Mesendoderm (in vitro differentiated cells): ENCODE results near the gene DOCK11.

Source experiments
- DNase-seq: peaks from one replicate; pipeline ENCODE4 v3.0.0; 2013
- H2AK5ac ChIP-seq: 2 replicates; pipeline ENCODE4 v1.6.1; 2013; ENCODE audit warnings: low read length, inconsistent platforms
- H2BK120ac ChIP-seq: 2 replicates; pipeline ENCODE4 v1.6.1; 2013; ENCODE audit warnings: low read depth, mild to moderate bottlenecking, low read length, moderate library complexity, mixed read lengths
- H2BK15ac ChIP-seq: replicated peaks from 2 replicates; pipeline ENCODE4 v1.6.1; 2013; ENCODE audit warnings: low read depth, mild to moderate bottlenecking, moderate library complexity
- H2BK5ac ChIP-seq: 2 replicates; pipeline ENCODE4 v1.6.1; 2013; ENCODE audit warnings: low read length, inconsistent platforms
- H3K18ac ChIP-seq: 2 replicates; pipeline ENCODE4 v1.6.1; 2013; ENCODE audit warnings: mild to moderate bottlenecking, low read length, mixed read lengths
- H3K23ac ChIP-seq: one replicate; pipeline ENCODE4 v1.6.1; 2013; ENCODE audit warnings: low read length
- H3K27ac ChIP-seq: 2 replicates; pipeline ENCODE4 v1.5.1; 2013; ENCODE audit warnings: low read depth, mild to moderate bottlenecking, inconsistent platforms, low read length, moderate library complexity
- H3K27me3 ChIP-seq: 2 replicates; pipeline ENCODE4 v1.6.1; 2013; ENCODE audit warnings: low read length, control low read depth, mild to moderate bottlenecking, inconsistent platforms; ENCODE audit not compliant: insufficient read depth, poor library complexity
- H3K36me3 ChIP-seq: 2 replicates; pipeline ENCODE4 v1.6.1; 2013; ENCODE audit warnings: low read length, inconsistent platforms; ENCODE audit not compliant: control insufficient read depth, insufficient read depth
- H3K4ac ChIP-seq: one replicate; pipeline ENCODE4 v1.6.1; 2013; ENCODE audit warnings: low read depth, mild to moderate bottlenecking, low read length, moderate library complexity
- H3K4me1 ChIP-seq: 2 replicates; pipeline ENCODE4 v1.6.1; 2013; ENCODE audit warnings: low read depth, low read length, inconsistent platforms; ENCODE audit not compliant: control insufficient read depth
- H3K4me2 ChIP-seq: 2 replicates; pipeline ENCODE4 v1.6.1; 2013; ENCODE audit warnings: low read length
- H3K4me3 ChIP-seq: 2 replicates; pipeline ENCODE4 v1.5.1; 2013; ENCODE audit warnings: mild to moderate bottlenecking, low read length
- H3K56ac ChIP-seq: one replicate; pipeline ENCODE4 v1.6.1; 2013; ENCODE audit warnings: low read length
- H3K79me1 ChIP-seq: 2 replicates; pipeline ENCODE4 v1.6.1; 2013; ENCODE audit warnings: low read length, inconsistent platforms
- H3K79me2 ChIP-seq: 2 replicates; pipeline ENCODE4 v1.6.1; 2013; ENCODE audit warnings: mild to moderate bottlenecking, low read length; ENCODE audit not compliant: control insufficient read depth, insufficient read depth
- H3K9ac ChIP-seq: 2 replicates; pipeline ENCODE4 v1.6.1; 2013; ENCODE audit warnings: low read length, inconsistent platforms
- H4K5ac ChIP-seq: one replicate; pipeline ENCODE4 v1.6.1; 2013; ENCODE audit warnings: low read length
- H4K8ac ChIP-seq: one replicate; pipeline ENCODE4 v1.6.1; 2013; ENCODE audit warnings: low read depth, mild to moderate bottlenecking, control low read depth, low read length, moderate library complexity
- WGBS: extraction: QIAGEN DNeasy Blood & Tissue Kit; methylation state at CpG from one replicate; pipeline ENCODE4 v1.1.7; 2013; ENCODE audit warnings: low lambda C conversion rate, missing lambda C conversion rate; ENCODE audit not compliant: insufficient coverage; ENCODE audit errors: extremely low coverage; 5-methylcytosine and 5-hydroxymethylcytosine counted together

The DOCK11 gene

GRCh38 chrX:118538386-118538785 lies 42.8 kb downstream of the DOCK11 start:
- Histone ChIP-seq H3K27ac (no peak overlapping the region), H2BK15ac (no peak overlapping the region), H2BK5ac (no peak overlapping the region), H3K9ac (no peak overlapping the region), H3K4me2 (no peak overlapping the region), H3K36me3 (no peaks in the 10 kb centered on the region), H3K56ac (no peak overlapping the region), H3K4me1 (no peaks in the 10 kb centered on the region), H3K23ac (no peak overlapping the region), H4K8ac (no peak overlapping the region), H3K79me2 (no peaks in the 10 kb centered on the region), H2BK120ac (no peak overlapping the region), H4K5ac (no peak overlapping the region), H3K4ac (no peak overlapping the region), H3K27me3 (no peaks in the 10 kb centered on the region), H3K79me1 (no peaks in the 10 kb centered on the region), H3K18ac (no peak overlapping the region), H2AK5ac (no peak overlapping the region), H3K4me3 (no peak overlapping the region)
- DNase-seq, result no peak
- WGBS, result no CpG with 5 or more reads among the region's 5 CpGs

- Histone ChIP-seq H3K9ac (no peak overlapping the region), H4K8ac (no peak overlapping the region), H3K4me2 (no peak overlapping the region), H3K79me2 (no peaks in the 10 kb centered on the region), H3K18ac (no peak overlapping the region), H3K27ac (no peak overlapping the region), H3K27me3 (no peaks in the 10 kb centered on the region), H3K36me3 (no peaks in the 10 kb centered on the region), H3K4ac (no peak overlapping the region), H3K4me1 (no peaks in the 10 kb centered on the region), H2AK5ac (no peak overlapping the region), H2BK5ac (no peak overlapping the region), H2BK15ac (no peak overlapping the region), H2BK120ac (no peak overlapping the region), H3K23ac (no peak overlapping the region), H3K56ac (no peak overlapping the region), H4K5ac (no peak overlapping the region), H3K4me3 (no peak overlapping the region), H3K79me1 (no peaks in the 10 kb centered on the region)
- DNase-seq, result no peak
- WGBS, result no CpG with 5 or more reads among the region's 4 CpGs
Observed at GRCh38 chrX:118540342-118540741, 44.7 kb downstream of the DOCK11 start.

GRCh38 chrX:118541482-118541881 lies 45.9 kb downstream of the DOCK11 start:
- Histone ChIP-seq H3K4ac (no peak overlapping the region), H3K4me3 (no peak overlapping the region), H3K23ac (no peak overlapping the region), H3K9ac (no peak overlapping the region), H3K27ac (no peak overlapping the region), H3K56ac (no peak overlapping the region), H3K4me2 (no peak overlapping the region), H3K36me3 (no peaks in the 10 kb centered on the region), H2BK120ac (no peak overlapping the region), H3K27me3 (no peaks in the 10 kb centered on the region), H3K18ac (no peak overlapping the region), H2BK5ac (no peak overlapping the region), H4K8ac (no peak overlapping the region), H4K5ac (no peak overlapping the region), H3K79me2 (no peaks in the 10 kb centered on the region), H2BK15ac (no peak overlapping the region), H3K4me1 (no peaks in the 10 kb centered on the region), H3K79me1 (no peaks in the 10 kb centered on the region), H2AK5ac (no peak overlapping the region)
- WGBS, result no CpG with 5 or more reads among the region's 3 CpGs
- no peak for DNase-seq

GRCh38 chrX:118545510-118545909 lies 49.9 kb downstream of the DOCK11 start:
- no peak overlapping the region for H2BK15ac ChIP-seq
- no CpG with 5 or more reads among the region's 5 CpGs for WGBS
- no peak overlapping the region for H3K4me2 ChIP-seq
- no peaks in the 10 kb centered on the region for H3K27me3 ChIP-seq
- no peak overlapping the region for H3K9ac ChIP-seq
- no peak overlapping the region for H3K4ac ChIP-seq
- no peak overlapping the region for H3K23ac ChIP-seq
- no peak overlapping the region for H3K56ac ChIP-seq
- no peak overlapping the region for H2AK5ac ChIP-seq
- no peaks in the 10 kb centered on the region for H3K4me1 ChIP-seq
- H4K5ac ChIP-seq, result no peak overlapping the region
- H4K8ac ChIP-seq, result no peak overlapping the region
- no peaks in the 10 kb centered on the region for H3K79me2 ChIP-seq
- no peak overlapping the region for H3K4me3 ChIP-seq
- no peak overlapping the region for H2BK120ac ChIP-seq
- no peaks in the 10 kb centered on the region for H3K79me1 ChIP-seq
- no peaks in the 10 kb centered on the region for H3K36me3 ChIP-seq
- H2BK5ac ChIP-seq, result no peak overlapping the region
- no peak overlapping the region for H3K18ac ChIP-seq
- H3K27ac ChIP-seq, result no peak overlapping the region
- no peak for DNase-seq

GRCh38 chrX:118548841-118549240 lies 53.2 kb downstream of the DOCK11 start:
- Histone ChIP-seq H3K79me1 (no peaks in the 10 kb centered on the region), H3K4me2 (no peak overlapping the region), H2BK120ac (no peak overlapping the region), H3K9ac (no peak overlapping the region), H3K18ac (no peak overlapping the region), H3K4ac (no peak overlapping the region), H4K8ac (no peak overlapping the region), H3K36me3 (no peaks in the 10 kb centered on the region), H3K56ac (no peak overlapping the region), H2AK5ac (no peak overlapping the region), H3K79me2 (no peaks in the 10 kb centered on the region), H4K5ac (no peak overlapping the region), H3K4me3 (no peak overlapping the region), H3K27ac (no peak overlapping the region), H3K4me1 (no peaks in the 10 kb centered on the region), H3K23ac (no peak overlapping the region), H3K27me3 (no peaks in the 10 kb centered on the region), H2BK5ac (no peak overlapping the region), H2BK15ac (no peak overlapping the region)
- DNase-seq, result no peak
- WGBS, result no CpG with 5 or more reads among the region's 3 CpGs

- DNase-seq, result no peak
- WGBS, result no CpG with 5 or more reads among the region's 2 CpGs
- H3K79me2 ChIP-seq, result no peaks in the 10 kb centered on the region
Observed at GRCh38 chrX:118550792-118551191, 55.2 kb downstream of the DOCK11 start.

More at GRCh38 chrX:118550792-118551191, 55.2 kb downstream of the DOCK11 start:
- no peaks in the 10 kb centered on the region for H3K4me1 ChIP-seq
- H3K4me3 ChIP-seq, result no peak overlapping the region
- no peak overlapping the region for H2BK120ac ChIP-seq
- H2BK5ac ChIP-seq, result no peak overlapping the region
- no peaks in the 10 kb centered on the region for H3K79me1 ChIP-seq
- no peak overlapping the region for H3K27ac ChIP-seq
- H3K4ac ChIP-seq, result no peak overlapping the region
- H3K4me2 ChIP-seq, result no peak overlapping the region
- no peak overlapping the region for H4K5ac ChIP-seq
- H3K18ac ChIP-seq, result no peak overlapping the region
- no peak overlapping the region for H2AK5ac ChIP-seq
- no peaks in the 10 kb centered on the region for H3K36me3 ChIP-seq
- H2BK15ac ChIP-seq, result no peak overlapping the region
- H4K8ac ChIP-seq, result no peak overlapping the region
- no peaks in the 10 kb centered on the region for H3K27me3 ChIP-seq
- no peak overlapping the region for H3K56ac ChIP-seq
- H3K23ac ChIP-seq, result no peak overlapping the region
- no peak overlapping the region for H3K9ac ChIP-seq
